NK-92 (cell line): ENCODE results near the gene ZNRF2.
A peak's percentile ranks its signal among the peaks of the same experiment; 100 is the strongest.

Source experiments
- DNase-seq: peaks from one replicate; lab custom pipeline; 2025; ENCODE audit not compliant: unreplicated experiment; lab: John Stamatoyannopoulos, UW

Gene ZNRF2

GRCh38 chr7:30284298-30285066 lies at the start of gene ZNRF2:
Gene ZNRF2 (plus strand): TSS chr7:30284597. CDS start chr7:30285358, 761 bp downstream.
- DNase-seq = peak; percentile 92

GRCh38 chr7:30237271-30237695 lies 47.1 kb upstream of the ZNRF2 start:
- no peak for DNase-seq

GRCh38 chr7:30238721-30239441 lies 45.5 kb upstream of the ZNRF2 start:
- DNase-seq = no peak

- no peak for DNase-seq
Measured at GRCh38 chr7:30240106-30240800, 44.1 kb upstream of the ZNRF2 start.

- DNase-seq = no peak
Measured at GRCh38 chr7:30241767-30242166, 42.6 kb upstream of the ZNRF2 start.

GRCh38 chr7:30244340-30244739 lies 40.1 kb upstream of the ZNRF2 start:
- no peak for DNase-seq

GRCh38 chr7:30245913-30246312 lies 38.5 kb upstream of the ZNRF2 start:
- no peak for DNase-seq

GRCh38 chr7:30246392-30246791 lies 38.0 kb upstream of the ZNRF2 start:
- no peak for DNase-seq

GRCh38 chr7:30247541-30248401 lies 36.6 kb upstream of the ZNRF2 start:
- no peak for DNase-seq

- DNase-seq = no peak
Measured at GRCh38 chr7:30249316-30249715, 35.1 kb upstream of the ZNRF2 start.

GRCh38 chr7:30249986-30250774 lies 34.2 kb upstream of the ZNRF2 start:
- no peak for DNase-seq

- DNase-seq = no peak
Measured at GRCh38 chr7:30251708-30252329, 32.6 kb upstream of the ZNRF2 start.

- no peak for DNase-seq
Measured at GRCh38 chr7:30252885-30253795, 31.3 kb upstream of the ZNRF2 start.

GRCh38 chr7:30253796-30254165 lies 30.6 kb upstream of the ZNRF2 start:
- no peak for DNase-seq

GRCh38 chr7:30254248-30254647 lies 30.1 kb upstream of the ZNRF2 start:
- DNase-seq = no peak

GRCh38 chr7:30254717-30255063 lies 29.7 kb upstream of the ZNRF2 start:
- no peak for DNase-seq

- DNase-seq = no peak
Measured at GRCh38 chr7:30255064-30255769, 29.2 kb upstream of the ZNRF2 start.

GRCh38 chr7:30256349-30256858 lies 28.0 kb upstream of the ZNRF2 start:
- no peak for DNase-seq
